Measurements from ENCODE around the gene SPOP. TPM values are rescaled to one million over a fixed set of nuclear protein-coding genes. Genes with fewer than 3 reads are reported as not detected.
A peak's percentile ranks its signal among the peaks of the same experiment; 100 is the strongest.

SPOP gene
- total and polyA plus RNA-seq, 9 of the 15 experiments (the other 6 are each of a cell fraction or from before 2014, with no cell fraction given) = 34.2 to 65.9 (median 39.7) TPM

DNA sequence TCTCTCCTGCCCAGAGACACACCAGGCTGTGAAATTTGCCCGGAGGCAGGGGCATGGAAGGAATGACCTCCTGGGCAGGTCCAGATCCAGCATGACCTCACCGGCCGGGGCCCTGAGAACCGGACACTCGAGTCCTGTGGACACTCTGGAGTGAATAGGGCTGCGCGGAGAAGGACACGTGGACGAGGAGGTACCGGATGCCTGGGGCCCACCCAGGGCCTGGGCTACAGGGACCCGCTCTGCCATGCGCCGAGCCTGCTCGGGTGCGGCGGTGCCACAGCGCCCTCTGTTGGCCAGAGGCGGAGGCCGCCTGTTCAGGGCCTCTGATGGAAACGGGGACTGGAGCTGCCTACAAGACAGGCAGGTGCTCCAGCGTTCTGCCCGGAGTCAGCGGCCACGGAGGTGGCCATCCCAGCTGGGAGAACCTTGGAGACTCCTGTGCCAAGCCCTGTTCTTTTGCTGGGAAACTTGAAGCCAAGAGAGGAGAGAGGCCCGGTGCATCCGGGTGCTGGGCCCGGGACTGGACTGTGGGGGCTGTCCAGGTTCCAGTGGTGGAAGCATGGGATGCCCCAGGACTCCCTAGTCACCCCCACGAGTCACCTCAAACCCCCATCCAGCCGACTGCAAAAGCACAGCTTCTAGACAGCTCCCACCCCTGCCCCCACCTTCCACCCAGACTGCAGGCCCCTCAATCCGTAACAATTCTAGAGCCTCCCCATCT, 121.5 kb downstream of the SPOP start (continued):
- TF ChIP-seq, protein P1, sequence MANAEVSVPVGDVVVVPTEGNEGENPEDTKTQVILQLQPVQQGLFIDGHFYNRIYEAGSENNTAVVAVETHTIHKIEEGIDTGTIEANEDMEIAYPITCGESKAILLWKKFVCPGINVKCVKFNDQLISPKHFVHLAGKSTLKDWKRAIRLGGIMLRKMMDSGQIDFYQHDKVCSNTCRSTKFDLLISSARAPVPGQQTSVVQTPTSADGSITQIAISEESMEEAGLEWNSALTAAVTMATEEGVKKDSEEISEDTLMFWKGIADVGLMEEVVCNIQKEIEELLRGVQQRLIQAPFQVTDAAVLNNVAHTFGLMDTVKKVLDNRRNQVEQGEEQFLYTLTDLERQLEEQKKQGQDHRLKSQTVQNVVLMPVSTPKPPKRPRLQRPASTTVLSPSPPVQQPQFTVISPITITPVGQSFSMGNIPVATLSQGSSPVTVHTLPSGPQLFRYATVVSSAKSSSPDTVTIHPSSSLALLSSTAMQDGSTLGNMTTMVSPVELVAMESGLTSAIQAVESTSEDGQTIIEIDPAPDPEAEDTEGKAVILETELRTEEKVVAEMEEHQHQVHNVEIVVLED (CRISPR knock-in tag; IDR thresholded peaks at IDR 0.05) = no peak
- TF ChIP-seq HDAC8 (tag; IDR thresholded peaks at IDR 0.05) (no peak), KLF13 (tag; IDR thresholded peaks at IDR 0.05; ENCODE audit: borderline replicate concordance, low read depth) (no peak), POLR3A (IDR thresholded peaks at IDR 0.05; ENCODE audit: borderline replicate concordance, extremely low read depth, insufficient read depth, insufficient read length) (no peak), MAX (CRISPR knock-in tag; IDR thresholded peaks at IDR 0.05) (peak; percentile 95), TAF15 (IDR thresholded peaks at IDR 0.05; ENCODE audit: low read depth, low read length) (no peak), RBM22 (IDR thresholded peaks at IDR 0.05; ENCODE audit: low read depth, low read length, poor library complexity, severe bottlenecking) (no peak), ATF6 (CRISPR knock-in tag; IDR thresholded peaks at IDR 0.05) (no peak), ZNF197 (CRISPR knock-in tag; IDR thresholded peaks at IDR 0.05; ENCODE audit: low read depth) (no peak), HOXB6 (CRISPR knock-in tag; IDR thresholded peaks at IDR 0.05; ENCODE audit: borderline replicate concordance) (no peak), ZNF445 (CRISPR knock-in tag; IDR thresholded peaks at IDR 0.05; ENCODE audit: low read depth) (no peak), CGGBP1 (CRISPR knock-in tag; IDR thresholded peaks at IDR 0.05) (no peak)
- TF ChIP-seq, protein P2, sequence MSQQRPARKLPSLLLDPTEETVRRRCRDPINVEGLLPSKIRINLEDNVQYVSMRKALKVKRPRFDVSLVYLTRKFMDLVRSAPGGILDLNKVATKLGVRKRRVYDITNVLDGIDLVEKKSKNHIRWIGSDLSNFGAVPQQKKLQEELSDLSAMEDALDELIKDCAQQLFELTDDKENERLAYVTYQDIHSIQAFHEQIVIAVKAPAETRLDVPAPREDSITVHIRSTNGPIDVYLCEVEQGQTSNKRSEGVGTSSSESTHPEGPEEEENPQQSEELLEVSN (IDR thresholded peaks at IDR 0.05; ENCODE audit: borderline replicate concordance in 1 of 2, extremely low read depth in 1 of 2, insufficient read depth in 1 of 2, insufficient read length in 1 of 2, low read depth in 1 of 2, low read length in 1 of 2, poor library complexity in 1 of 2, severe bottlenecking in 1 of 2) = peak in 1 of 2 experiments; percentile 43
- TF ChIP-seq, protein P3, sequence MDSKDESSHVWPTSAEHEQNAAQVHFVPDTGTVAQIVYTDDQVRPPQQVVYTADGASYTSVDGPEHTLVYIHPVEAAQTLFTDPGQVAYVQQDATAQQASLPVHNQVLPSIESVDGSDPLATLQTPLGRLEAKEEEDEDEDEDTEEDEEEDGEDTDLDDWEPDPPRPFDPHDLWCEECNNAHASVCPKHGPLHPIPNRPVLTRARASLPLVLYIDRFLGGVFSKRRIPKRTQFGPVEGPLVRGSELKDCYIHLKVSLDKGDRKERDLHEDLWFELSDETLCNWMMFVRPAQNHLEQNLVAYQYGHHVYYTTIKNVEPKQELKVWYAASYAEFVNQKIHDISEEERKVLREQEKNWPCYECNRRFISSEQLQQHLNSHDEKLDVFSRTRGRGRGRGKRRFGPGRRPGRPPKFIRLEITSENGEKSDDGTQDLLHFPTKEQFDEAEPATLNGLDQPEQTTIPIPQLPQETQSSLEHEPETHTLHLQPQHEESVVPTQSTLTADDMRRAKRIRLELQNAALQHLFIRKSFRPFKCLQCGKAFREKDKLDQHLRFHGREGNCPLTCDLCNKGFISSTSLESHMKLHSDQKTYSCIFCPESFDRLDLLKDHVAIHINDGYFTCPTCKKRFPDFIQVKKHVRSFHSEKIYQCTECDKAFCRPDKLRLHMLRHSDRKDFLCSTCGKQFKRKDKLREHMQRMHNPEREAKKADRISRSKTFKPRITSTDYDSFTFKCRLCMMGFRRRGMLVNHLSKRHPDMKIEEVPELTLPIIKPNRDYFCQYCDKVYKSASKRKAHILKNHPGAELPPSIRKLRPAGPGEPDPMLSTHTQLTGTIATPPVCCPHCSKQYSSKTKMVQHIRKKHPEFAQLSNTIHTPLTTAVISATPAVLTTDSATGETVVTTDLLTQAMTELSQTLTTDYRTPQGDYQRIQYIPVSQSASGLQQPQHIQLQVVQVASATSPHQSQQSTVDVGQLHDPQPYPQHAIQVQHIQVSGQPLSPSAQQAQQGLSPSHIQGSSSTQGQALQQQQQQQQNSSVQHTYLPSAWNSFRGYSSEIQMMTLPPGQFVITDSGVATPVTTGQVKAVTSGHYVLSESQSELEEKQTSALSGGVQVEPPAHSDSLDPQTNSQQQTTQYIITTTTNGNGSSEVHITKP (IDR thresholded peaks at IDR 0.05; ENCODE audit: partially characterized antibody) = no peak
- TF ChIP-seq, protein P4, sequence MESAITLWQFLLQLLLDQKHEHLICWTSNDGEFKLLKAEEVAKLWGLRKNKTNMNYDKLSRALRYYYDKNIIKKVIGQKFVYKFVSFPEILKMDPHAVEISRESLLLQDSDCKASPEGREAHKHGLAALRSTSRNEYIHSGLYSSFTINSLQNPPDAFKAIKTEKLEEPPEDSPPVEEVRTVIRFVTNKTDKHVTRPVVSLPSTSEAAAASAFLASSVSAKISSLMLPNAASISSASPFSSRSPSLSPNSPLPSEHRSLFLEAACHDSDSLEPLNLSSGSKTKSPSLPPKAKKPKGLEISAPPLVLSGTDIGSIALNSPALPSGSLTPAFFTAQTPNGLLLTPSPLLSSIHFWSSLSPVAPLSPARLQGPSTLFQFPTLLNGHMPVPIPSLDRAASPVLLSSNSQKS (CRISPR knock-in tag; IDR thresholded peaks at IDR 0.05) = no peak
